AG09319 (cell line): ENCODE measurements around the gene GRIP1.

Source experiments
- DNase-seq: peaks from one replicate; pipeline ENCODE4 v3.0.0-alpha.2; 2010; ENCODE audit warnings: low read depth; ENCODE audit errors: extremely low read depth
- TF ChIP-seq, protein P1 (sequence below): IDR thresholded peaks from 2 replicates; pipeline ENCODE4 v1.5.1; 2011; ENCODE audit warnings: low read depth, mild to moderate bottlenecking, inconsistent platforms, low read length, moderate library complexity

The GRIP1 gene

DNA sequence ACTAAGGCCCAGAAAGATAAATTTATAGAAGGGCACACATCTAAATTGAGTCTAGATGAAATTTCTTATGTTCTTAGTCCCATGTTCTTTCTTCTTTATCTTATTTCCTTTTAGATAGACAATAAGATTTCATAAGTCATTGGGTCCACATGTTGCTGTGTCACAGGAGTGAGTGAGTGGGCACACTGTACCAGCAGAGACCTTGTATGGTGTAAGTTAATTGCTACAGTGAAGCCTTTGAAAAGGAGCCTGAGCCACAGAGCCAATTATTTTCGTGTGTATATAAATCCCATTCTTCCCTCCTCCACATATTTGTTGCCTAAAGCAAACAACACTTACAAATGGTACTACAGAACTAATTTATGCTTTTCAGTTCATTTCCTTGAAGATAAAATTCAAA is 79.1 kb downstream of the GRIP1 start:
- DNase-seq = no peak
- TF ChIP-seq, protein P1, sequence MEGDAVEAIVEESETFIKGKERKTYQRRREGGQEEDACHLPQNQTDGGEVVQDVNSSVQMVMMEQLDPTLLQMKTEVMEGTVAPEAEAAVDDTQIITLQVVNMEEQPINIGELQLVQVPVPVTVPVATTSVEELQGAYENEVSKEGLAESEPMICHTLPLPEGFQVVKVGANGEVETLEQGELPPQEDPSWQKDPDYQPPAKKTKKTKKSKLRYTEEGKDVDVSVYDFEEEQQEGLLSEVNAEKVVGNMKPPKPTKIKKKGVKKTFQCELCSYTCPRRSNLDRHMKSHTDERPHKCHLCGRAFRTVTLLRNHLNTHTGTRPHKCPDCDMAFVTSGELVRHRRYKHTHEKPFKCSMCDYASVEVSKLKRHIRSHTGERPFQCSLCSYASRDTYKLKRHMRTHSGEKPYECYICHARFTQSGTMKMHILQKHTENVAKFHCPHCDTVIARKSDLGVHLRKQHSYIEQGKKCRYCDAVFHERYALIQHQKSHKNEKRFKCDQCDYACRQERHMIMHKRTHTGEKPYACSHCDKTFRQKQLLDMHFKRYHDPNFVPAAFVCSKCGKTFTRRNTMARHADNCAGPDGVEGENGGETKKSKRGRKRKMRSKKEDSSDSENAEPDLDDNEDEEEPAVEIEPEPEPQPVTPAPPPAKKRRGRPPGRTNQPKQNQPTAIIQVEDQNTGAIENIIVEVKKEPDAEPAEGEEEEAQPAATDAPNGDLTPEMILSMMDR = no peak

GRCh38 chr12:66598608-66599007 is 80.3 kb downstream of the GRIP1 start:
- TF ChIP-seq, protein P1 = no peak

GRCh38 chr12:66598079-66598478 is 80.8 kb downstream of the GRIP1 start:
- TF ChIP-seq, protein P1 = no peak
- no peak for DNase-seq

More at GRCh38 chr12:66598608-66599007, 80.3 kb downstream of the GRIP1 start:
- DNase-seq = no peak

GRCh38 chr12:66596199-66596598 is 82.7 kb downstream of the GRIP1 start:
- DNase-seq = no peak
- TF ChIP-seq, protein P1 = no peak

DNA sequence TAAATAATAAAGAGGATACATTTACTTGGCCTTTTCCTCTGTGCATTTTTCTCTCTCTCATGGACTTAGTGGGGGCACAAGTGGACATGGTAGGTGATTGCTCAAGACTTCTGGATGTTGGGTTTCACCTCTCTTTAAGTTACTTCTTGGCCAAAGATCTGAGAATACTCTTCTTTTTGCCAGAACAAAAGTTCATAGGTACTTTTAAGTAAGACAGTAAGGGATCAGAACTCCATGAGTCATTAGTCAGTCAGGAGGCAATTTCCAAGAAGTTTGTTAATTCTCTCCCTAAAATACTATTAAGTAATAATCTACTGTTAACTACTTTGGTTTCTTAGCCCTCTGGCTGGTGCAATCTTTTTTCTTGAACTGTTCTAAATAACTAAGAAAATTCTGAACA is 84.2 kb downstream of the GRIP1 start:
- TF ChIP-seq, protein P1 = no peak

DNA sequence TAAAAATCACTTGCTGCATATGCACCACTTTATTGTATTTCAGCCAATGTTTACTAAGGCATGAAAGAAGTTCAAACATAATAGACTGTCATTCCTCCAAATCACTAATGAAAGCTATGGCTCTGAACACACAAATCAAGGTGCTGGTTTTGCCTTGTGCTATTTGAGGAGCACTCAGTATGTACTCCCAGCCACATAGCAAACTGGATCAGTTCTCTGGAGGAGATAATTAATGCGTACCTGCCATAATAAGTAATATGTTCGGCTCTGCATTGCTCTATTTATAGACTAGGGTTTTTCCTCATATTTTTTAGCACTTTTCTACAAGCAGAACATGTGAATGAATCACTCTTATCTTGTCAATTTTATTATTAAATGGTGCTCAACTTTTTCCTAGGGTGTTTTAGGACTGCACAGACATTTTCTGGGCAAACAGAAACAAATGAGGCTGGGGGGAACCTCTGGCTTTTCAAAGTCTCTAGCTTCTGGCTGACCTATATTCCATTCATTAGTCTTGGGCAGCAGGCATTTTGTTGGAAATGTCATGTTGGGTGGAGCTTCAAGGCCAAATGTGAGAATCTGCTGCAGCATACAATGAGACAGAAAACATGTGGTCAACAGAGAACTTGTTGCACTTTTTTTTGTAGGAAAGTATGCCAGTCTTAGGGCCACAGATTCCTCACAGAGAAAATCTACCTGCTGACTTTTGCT is 88.4 kb downstream of the GRIP1 start:
- TF ChIP-seq, protein P1 = no peak
- DNase-seq = no peak

More for the DNA sequence above, 84.2 kb downstream of the GRIP1 start:
- no peak for DNase-seq

GRCh38 chr12:66589095-66589494 is 89.8 kb downstream of the GRIP1 start:
- TF ChIP-seq, protein P1 = no peak
- DNase-seq = no peak
